DOHH2 (cell line): ENCODE measurements around the gene ITPKC.

Experiments used
- CTCF ChIP-seq: fragments of 200-600 bp; sonication (generic); IDR thresholded peaks from one replicate; pipeline ENCODE4 v1.5.1; 2014; ENCODE audit warnings: antibody characterized with exemption, mild to moderate bottlenecking, low read depth, low read length; ENCODE audit not compliant: poor library complexity, severe bottlenecking
- EZH2phosphoT487 ChIP-seq: fragments of 200-600 bp; sonication (generic); IDR thresholded peaks from 2 replicates; pipeline ENCODE4 v1.6.1; 2017; ENCODE audit warnings: borderline replicate concordance, mild to moderate bottlenecking, antibody characterized with exemption, low read length, moderate library complexity, mixed read lengths

GRCh38 chr19:40693150-40693788 lies 23.6 kb upstream of the ITPKC start:
- TF ChIP-seq CTCF, result no peak
- no peak for TF ChIP-seq EZH2phosphoT487
